Duodenal mucosa (tissue), 2 donors: ENCODE results near the gene CUL9.
A peak's percentile ranks its signal among the peaks of the same experiment; 100 is the strongest.

Experiments
- H3K27ac ChIP-seq: one replicate; pipeline ENCODE4 v1.7.0; 2013; ENCODE audit warnings: low read depth, low read length
- H3K27me3 ChIP-seq, 2 donors: one replicate each; pipeline ENCODE4 v1.7.0; 2013; ENCODE audit warnings: low read length in 2 of 2, control low read depth in 1 of 2; ENCODE audit not compliant: insufficient read depth in 2 of 2, control insufficient read depth in 1 of 2
- H3K36me3 ChIP-seq, 2 donors: one replicate each; pipeline ENCODE4 v1.7.0; 2013; ENCODE audit warnings: low read length in 2 of 2, control low read depth in 1 of 2; ENCODE audit not compliant: insufficient read depth in 2 of 2, control insufficient read depth in 1 of 2
- H3K4me1 ChIP-seq, 2 donors: one replicate each; pipeline ENCODE4 v1.7.0; 2013; ENCODE audit warnings: low read length in 2 of 2, control low read depth in 1 of 2; ENCODE audit not compliant: insufficient read depth in 2 of 2, control insufficient read depth in 1 of 2
- H3K4me3 ChIP-seq, 2 donors: one replicate each; pipeline ENCODE4 v1.7.0; 2013; ENCODE audit warnings: low read length in 2 of 2, low read depth in 1 of 2
- H3K9ac ChIP-seq, 2 donors: one replicate each; pipeline ENCODE4 v1.7.0; 2013; ENCODE audit warnings: low read length in 2 of 2, low read depth in 1 of 2
- H3K9me3 ChIP-seq, 2 donors: one replicate each; pipeline ENCODE4 v1.7.0; 2013; ENCODE audit warnings: low read length in 2 of 2, control low read depth in 1 of 2; ENCODE audit not compliant: control insufficient read depth in 1 of 2

The CUL9 gene

DNA sequence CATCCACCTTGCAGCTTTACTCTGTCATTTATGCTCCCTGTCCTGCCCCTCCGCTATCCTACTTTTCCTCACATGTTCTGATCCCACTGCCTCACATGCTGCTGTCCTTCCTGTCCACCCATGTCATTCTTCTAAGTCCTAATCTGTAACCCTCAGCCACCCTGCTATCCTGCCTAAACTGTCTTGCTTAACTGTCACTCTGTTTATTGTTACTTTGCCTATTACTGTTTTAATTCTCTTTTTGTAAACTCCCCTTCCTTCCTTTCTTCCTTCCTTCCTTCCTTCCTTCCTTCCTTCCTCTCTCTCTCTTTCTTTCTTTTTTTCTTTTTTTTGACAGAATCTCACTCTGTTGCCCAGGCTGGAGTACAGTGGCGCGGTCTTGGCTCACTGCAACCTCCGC, 1.4 kb downstream of the CUL9 start:
- Histone ChIP-seq H3K36me3 (peaks cover 32 to 51% of the 10 kb centered on the region in 2 donors), H3K9ac (peak overlapping the region in 1 of 2 donors; percentile 72), H3K4me1 (peaks cover 17 to 18% of the 10 kb centered on the region in 2 donors), H3K27ac (no peak overlapping the region), H3K4me3 (no peak overlapping the region), H3K27me3 (no peaks in the 10 kb centered on the region), H3K9me3 (no peaks in the 10 kb centered on the region)

DNA sequence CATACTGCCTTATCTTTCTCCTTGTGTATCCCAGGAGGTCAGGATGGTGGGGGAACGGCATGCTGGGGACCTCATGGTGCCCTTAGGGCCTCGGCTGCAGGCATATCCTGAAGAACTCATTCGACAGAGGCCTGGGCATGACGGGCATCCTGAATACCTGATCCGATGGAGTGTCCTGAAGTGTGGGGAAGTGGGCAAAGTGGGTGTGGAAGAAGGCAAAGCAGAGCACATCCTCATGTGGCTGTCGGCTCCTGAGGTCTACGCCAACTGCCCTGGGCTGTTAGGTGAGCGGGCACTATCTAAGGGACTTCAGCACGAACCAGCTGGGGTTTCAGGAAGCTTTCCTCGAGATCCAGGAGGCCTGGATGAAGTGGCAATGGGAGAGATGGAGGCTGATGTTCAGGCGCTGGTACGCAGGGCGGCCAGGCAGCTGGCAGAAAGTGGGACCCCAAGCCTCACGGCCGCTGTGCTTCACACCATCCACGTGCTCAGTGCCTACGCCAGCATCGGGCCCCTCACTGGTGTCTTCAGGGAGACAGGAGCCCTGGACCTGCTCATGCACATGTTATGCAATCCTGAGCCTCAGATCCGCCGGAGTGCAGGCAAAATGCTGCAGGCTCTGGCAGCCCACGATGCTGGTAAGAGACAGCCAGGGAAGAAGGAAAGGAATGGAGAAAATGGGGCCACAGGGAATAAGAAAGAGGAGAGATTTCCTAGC, 2.4 kb downstream of the CUL9 start:
- Histone ChIP-seq H3K27ac (no peak overlapping the region), H3K4me1 (peaks cover 17 to 18% of the 10 kb centered on the region in 2 donors), H3K4me3 (no peak overlapping the region), H3K9me3 (no peaks in the 10 kb centered on the region), H3K9ac (no peak overlapping the region), H3K36me3 (peaks cover 25 to 45% of the 10 kb centered on the region in 2 donors), H3K27me3 (no peaks in the 10 kb centered on the region)

DNA sequence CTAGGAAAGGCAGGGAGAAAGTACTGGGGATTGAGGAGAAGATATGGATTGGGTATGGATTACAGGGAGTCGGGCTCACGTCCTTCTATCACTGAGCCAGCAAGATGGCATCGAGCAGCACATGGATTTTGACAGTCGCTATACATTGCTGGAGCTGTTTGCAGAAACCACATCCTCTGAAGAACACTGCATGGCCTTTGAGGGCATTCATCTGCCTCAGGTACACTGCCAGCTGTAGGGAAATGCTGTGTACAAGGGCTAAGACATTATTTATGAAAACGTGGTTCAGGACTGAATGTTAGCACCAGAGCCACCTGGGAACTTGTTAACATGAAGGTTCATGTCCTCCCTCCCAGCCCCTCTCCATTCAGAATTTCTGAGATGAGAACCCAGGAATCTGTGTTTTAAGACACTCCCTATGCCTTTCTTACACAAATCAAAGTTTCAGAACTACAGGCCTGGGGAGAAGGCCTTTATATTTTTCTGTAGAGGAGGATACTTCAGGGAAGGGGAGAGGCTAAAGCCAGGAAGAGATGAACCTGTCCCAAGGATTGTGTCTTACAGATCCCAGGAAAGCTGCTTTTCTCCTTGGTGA, 3.5 kb downstream of the CUL9 start:
- H3K4me3 ChIP-seq = no peak overlapping the region
- peaks cover 17 to 18% of the 10 kb centered on the region in 2 donors for H3K4me1 ChIP-seq
- no peaks in the 10 kb centered on the region for H3K27me3 ChIP-seq
- H3K9ac ChIP-seq = no peak overlapping the region
- H3K36me3 ChIP-seq = peaks cover 23 to 43% of the 10 kb centered on the region in 2 donors
- H3K27ac ChIP-seq = no peak overlapping the region
- no peaks in the 10 kb centered on the region for H3K9me3 ChIP-seq

DNA sequence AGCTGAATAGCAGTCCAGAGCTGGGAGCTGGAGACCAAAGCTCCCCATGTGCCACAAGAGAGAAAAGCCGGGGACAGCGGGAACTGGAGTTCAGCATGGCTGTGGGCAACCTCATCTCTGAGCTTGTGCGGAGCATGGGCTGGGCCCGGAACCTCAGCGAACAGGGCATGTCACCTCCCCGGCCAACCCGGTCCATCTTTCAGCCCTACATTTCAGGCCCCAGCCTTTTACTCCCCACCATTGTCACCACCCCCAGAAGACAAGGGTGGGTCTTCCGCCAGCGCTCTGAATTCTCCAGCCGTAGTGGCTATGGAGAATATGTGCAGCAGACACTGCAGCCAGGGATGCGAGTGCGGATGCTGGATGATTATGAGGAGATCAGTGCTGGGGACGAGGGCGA, 4.0 kb downstream of the CUL9 start:
- no peaks in the 10 kb centered on the region for H3K9me3 ChIP-seq

DNA sequence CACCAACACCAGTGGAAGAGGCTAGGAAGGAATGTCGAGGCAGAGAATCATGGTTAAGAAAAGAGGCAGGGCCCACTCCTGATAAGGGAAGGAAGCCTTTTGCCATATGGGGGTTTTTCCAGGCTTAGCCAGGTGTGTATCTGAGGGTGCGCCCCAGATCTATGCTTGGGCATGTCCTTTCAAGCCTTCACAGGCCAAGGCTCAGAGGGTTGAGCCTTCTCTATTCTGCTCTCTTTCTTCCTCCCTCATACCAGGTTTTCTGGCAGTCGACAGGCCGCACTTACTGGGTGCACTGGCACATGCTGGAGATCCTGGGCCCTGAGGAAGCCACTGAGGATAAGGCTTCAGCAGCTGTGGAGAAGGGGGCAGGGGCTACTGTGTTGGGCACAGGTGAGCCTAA, 4.7 kb downstream of the CUL9 start:
- H3K4me3 ChIP-seq = no peak overlapping the region
- peaks cover 12 to 13% of the 10 kb centered on the region in 2 donors for H3K4me1 ChIP-seq
- H3K9me3 ChIP-seq = no peaks in the 10 kb centered on the region
- no peak overlapping the region for H3K27ac ChIP-seq
- peaks cover 23 to 43% of the 10 kb centered on the region in 2 donors for H3K36me3 ChIP-seq
- no peaks in the 10 kb centered on the region for H3K27me3 ChIP-seq
- no peak overlapping the region for H3K9ac ChIP-seq

More for the DNA sequence above, 4.0 kb downstream of the CUL9 start:
- no peak overlapping the region for H3K27ac ChIP-seq
- H3K9ac ChIP-seq = no peak overlapping the region
- H3K36me3 ChIP-seq = peaks cover 23 to 43% of the 10 kb centered on the region in 2 donors
- H3K27me3 ChIP-seq = no peaks in the 10 kb centered on the region
- peaks cover 17 to 18% of the 10 kb centered on the region in 2 donors for H3K4me1 ChIP-seq
- no peak overlapping the region for H3K4me3 ChIP-seq

DNA sequence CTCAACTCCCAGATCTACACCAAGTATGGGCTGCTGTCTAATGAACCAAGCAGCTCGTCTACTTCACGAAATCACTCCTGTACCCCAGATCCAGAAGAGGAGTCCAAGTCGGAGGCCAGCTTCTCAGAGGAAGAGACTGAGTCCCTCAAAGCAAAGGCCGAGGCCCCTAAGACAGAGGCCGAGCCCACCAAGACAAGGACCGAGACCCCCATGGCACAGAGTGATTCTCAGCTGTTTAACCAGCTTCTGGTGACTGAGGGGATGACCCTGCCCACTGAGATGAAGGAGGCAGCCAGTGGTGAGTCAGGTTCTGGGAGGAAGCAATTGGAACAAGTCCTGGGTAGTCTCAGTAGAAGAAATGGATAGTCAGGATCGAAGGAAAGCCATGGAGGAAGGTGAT, 5.8 kb downstream of the CUL9 start:
- peaks cover 6% of the 10 kb centered on the region in 2 donors for H3K4me1 ChIP-seq
- no peaks in the 10 kb centered on the region for H3K9me3 ChIP-seq
- H3K27me3 ChIP-seq = no peaks in the 10 kb centered on the region
- H3K36me3 ChIP-seq = peaks cover 27 to 45% of the 10 kb centered on the region in 2 donors
- H3K27ac ChIP-seq = no peak overlapping the region
- no peak overlapping the region for H3K9ac ChIP-seq
- no peak overlapping the region for H3K4me3 ChIP-seq

DNA sequence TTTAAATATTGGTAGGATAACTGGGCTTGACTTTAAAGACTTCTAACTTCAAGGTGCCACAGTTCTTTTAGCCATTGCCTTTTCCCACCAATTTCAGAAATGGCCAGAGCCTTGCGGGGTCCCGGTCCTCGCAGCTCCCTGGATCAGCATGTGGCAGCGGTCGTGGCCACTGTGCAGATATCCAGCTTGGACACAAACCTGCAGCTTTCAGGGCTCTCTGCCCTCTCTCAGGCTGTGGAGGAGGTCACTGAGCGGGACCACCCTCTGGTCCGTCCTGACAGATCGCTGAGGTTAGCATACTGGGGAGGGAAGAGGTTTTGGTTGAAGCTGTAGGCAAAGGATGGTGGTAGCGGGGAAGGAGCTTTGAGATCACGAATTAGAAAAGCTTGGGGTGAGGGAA, 6.4 kb downstream of the CUL9 start:
- Histone ChIP-seq H3K4me3 (no peak overlapping the region), H3K9me3 (no peaks in the 10 kb centered on the region), H3K27ac (no peak overlapping the region), H3K36me3 (peaks cover 29 to 51% of the 10 kb centered on the region in 2 donors), H3K27me3 (no peaks in the 10 kb centered on the region), H3K4me1 (peaks cover 0 to under 1% of the 10 kb centered on the region in 2 donors), H3K9ac (no peak overlapping the region)

DNA sequence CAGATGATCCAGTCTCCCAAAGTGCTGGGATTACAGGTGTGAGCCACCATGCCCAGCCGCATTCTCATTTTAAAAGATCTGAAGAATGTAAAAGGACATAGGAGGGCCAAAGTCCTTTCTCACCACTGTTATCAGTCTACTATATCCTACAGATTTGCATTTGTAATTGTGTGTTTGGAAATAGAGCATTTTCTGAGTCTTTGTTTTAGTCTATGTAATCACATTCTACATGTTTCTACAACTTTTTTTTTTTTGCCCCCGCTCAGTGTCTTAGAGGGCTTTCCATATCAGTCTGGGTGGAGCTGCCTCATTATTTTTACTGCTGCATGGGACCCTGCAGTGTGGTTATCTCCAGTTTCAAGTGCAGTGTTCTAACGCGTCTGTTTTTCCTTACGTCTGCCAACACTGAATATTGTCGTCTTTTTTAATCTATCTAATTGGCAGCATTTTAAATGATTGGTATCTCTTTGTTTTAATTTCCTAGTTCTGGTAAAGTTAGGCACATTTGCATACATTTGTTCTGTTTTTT, 7.8 kb downstream of the CUL9 start:
- H3K36me3 ChIP-seq = peaks cover 31 to 50% of the 10 kb centered on the region in 2 donors
- no peak overlapping the region for H3K4me3 ChIP-seq
- no peak overlapping the region for H3K27ac ChIP-seq
- no peaks in the 10 kb centered on the region for H3K9me3 ChIP-seq
- H3K27me3 ChIP-seq = no peaks in the 10 kb centered on the region
- no peak overlapping the region for H3K9ac ChIP-seq
- no peaks in the 10 kb centered on the region for H3K4me1 ChIP-seq

DNA sequence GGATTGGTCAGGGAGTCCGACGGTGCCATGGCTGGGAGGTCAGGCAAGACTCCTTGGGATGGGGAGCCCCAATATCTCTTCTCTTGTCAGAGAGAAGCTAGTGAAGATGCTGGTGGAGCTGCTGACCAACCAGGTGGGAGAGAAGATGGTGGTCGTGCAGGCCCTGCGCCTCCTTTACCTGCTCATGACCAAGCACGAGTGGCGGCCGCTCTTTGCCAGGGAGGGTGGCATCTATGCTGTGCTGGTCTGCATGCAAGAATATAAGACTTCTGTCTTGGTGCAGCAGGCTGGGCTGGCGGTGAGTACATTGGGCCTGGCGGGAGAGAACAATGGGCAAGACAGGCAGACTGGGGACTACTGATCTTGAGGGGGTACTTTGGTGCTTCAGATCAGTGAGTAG, 10.9 kb downstream of the CUL9 start:
- no peaks in the 10 kb centered on the region for H3K9me3 ChIP-seq
- H3K27ac ChIP-seq = no peak overlapping the region
- H3K27me3 ChIP-seq = no peaks in the 10 kb centered on the region
- H3K4me1 ChIP-seq = no peaks in the 10 kb centered on the region
- H3K36me3 ChIP-seq = peaks cover 34 to 38% of the 10 kb centered on the region in 2 donors
- no peak overlapping the region for H3K9ac ChIP-seq
- no peak overlapping the region for H3K4me3 ChIP-seq

DNA sequence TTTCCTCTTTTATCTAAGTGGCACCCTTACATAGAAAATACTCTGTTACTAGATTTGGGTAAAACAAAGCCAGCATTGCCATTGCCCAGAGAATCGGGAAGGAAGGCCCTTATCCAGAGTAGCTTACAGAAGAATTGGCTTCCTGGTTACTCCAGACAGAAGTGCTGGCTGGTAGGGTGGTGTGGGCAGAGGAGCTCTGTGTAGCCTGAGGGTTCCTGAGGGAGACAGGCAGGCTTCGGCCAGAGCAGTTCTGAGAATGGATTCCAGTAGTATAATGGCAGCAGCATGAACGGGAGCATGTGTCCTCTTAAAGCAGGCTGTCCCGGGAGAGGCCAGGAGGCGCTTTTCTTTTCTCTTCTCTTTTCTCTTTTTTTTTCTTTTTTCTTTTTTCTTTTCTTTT, 11.9 kb downstream of the CUL9 start:
- peaks cover 32 to 36% of the 10 kb centered on the region in 2 donors for H3K36me3 ChIP-seq
- no peak overlapping the region for H3K27ac ChIP-seq
- H3K9me3 ChIP-seq = no peaks in the 10 kb centered on the region
- no peaks in the 10 kb centered on the region for H3K27me3 ChIP-seq
- no peaks in the 10 kb centered on the region for H3K4me1 ChIP-seq
- no peak overlapping the region for H3K4me3 ChIP-seq
- H3K9ac ChIP-seq = no peak overlapping the region
